ENCODE data around the gene ANKRD33.
A peak's percentile ranks its signal among the peaks of the same experiment; 100 is the strongest.

Gene ANKRD33

GRCh38 chr12:51850081-51850964, 37.6 kb upstream of the ANKRD33 start:
- Histone ChIP-seq H3K36me3 (replicated peaks) (no peaks in the 10 kb centered on the region), H3K4me3 (no peak overlapping the region), H3K27me3 (ENCODE audit: low read depth) (no peaks in the 10 kb centered on the region), H3K9me3 (no peaks in the 10 kb centered on the region), H3K4me1 (peaks cover 6% of the 10 kb centered on the region)
- DNase-seq (ENCODE audit: low spot score in 2 of 2), result no peak
- in situ Hi-C loops (cut with MboI; ENCODE audit: low sequenced_read_pairs), result no loop called here

GRCh38 chr12:51850965-51851299, 37.0 kb upstream of the ANKRD33 start:
- Histone ChIP-seq H3K4me1 (peaks cover 9% of the 10 kb centered on the region), H3K9me3 (no peaks in the 10 kb centered on the region), H3K36me3 (replicated peaks) (no peaks in the 10 kb centered on the region), H3K4me3 (no peak overlapping the region), H3K27me3 (ENCODE audit: low read depth) (no peaks in the 10 kb centered on the region)
- no peak for DNase-seq (ENCODE audit: low spot score in 2 of 2)
- in situ Hi-C loops (cut with MboI; ENCODE audit: low sequenced_read_pairs), result no loop called here

GRCh38 chr12:51851413-51852124, 36.3 kb upstream of the ANKRD33 start:
- no peaks in the 10 kb centered on the region for H3K27me3 ChIP-seq (ENCODE audit: low read depth)
- in situ Hi-C loops (cut with MboI; ENCODE audit: low sequenced_read_pairs), result no loop called here
- H3K4me1 ChIP-seq, result peaks cover 9% of the 10 kb centered on the region
- H3K36me3 ChIP-seq (replicated peaks), result no peaks in the 10 kb centered on the region
- no peaks in the 10 kb centered on the region for H3K9me3 ChIP-seq
- DNase-seq (ENCODE audit: low spot score in 2 of 2), result no peak
- no peak overlapping the region for H3K4me3 ChIP-seq

GRCh38 chr12:51852404-51853137, 35.3 kb upstream of the ANKRD33 start:
- Histone ChIP-seq H3K4me3 (no peak overlapping the region), H3K9me3 (no peaks in the 10 kb centered on the region), H3K27me3 (ENCODE audit: low read depth) (no peaks in the 10 kb centered on the region), H3K36me3 (replicated peaks) (no peaks in the 10 kb centered on the region), H3K4me1 (peaks cover 7% of the 10 kb centered on the region)
- in situ Hi-C loops (cut with MboI; ENCODE audit: low sequenced_read_pairs), result no loop called here
- DNase-seq (ENCODE audit: low spot score in 2 of 2), result no peak

GRCh38 chr12:51855586-51856428, 32.1 kb upstream of the ANKRD33 start:
- peak; percentile 14 to 64 for DNase-seq (ENCODE audit: low spot score in 2 of 2)
- H3K9me3 ChIP-seq, result no peaks in the 10 kb centered on the region
- H3K27me3 ChIP-seq (ENCODE audit: low read depth), result no peaks in the 10 kb centered on the region
- H3K4me1 ChIP-seq, result peaks cover 7% of the 10 kb centered on the region
- H3K4me3 ChIP-seq, result no peak overlapping the region
- no peaks in the 10 kb centered on the region for H3K36me3 ChIP-seq (replicated peaks)
- in situ Hi-C loops (cut with MboI; ENCODE audit: low sequenced_read_pairs), result no loop called here

- Histone ChIP-seq H3K4me3 (no peak overlapping the region), H3K27me3 (ENCODE audit: low read depth) (no peaks in the 10 kb centered on the region), H3K36me3 (replicated peaks) (no peaks in the 10 kb centered on the region), H3K9me3 (no peaks in the 10 kb centered on the region), H3K4me1 (peaks cover 14% of the 10 kb centered on the region)
- in situ Hi-C loops (cut with MboI; ENCODE audit: low sequenced_read_pairs), result no loop called here
- no peak for DNase-seq (ENCODE audit: low spot score in 2 of 2)
Measured at GRCh38 chr12:51860986-51861385, 26.9 kb upstream of the ANKRD33 start.

GRCh38 chr12:51862947-51863346, 25.0 kb upstream of the ANKRD33 start:
- H3K9me3 ChIP-seq, result no peaks in the 10 kb centered on the region
- no peaks in the 10 kb centered on the region for H3K27me3 ChIP-seq (ENCODE audit: low read depth)
- H3K4me3 ChIP-seq, result no peak overlapping the region
- H3K36me3 ChIP-seq (replicated peaks), result no peaks in the 10 kb centered on the region
- in situ Hi-C loops (cut with MboI; ENCODE audit: low sequenced_read_pairs), result no loop called here
- H3K4me1 ChIP-seq, result peaks cover 11% of the 10 kb centered on the region
- no peak for DNase-seq (ENCODE audit: low spot score in 2 of 2)

- Histone ChIP-seq H3K4me3 (no peak overlapping the region), H3K9me3 (no peaks in the 10 kb centered on the region), H3K36me3 (replicated peaks) (no peaks in the 10 kb centered on the region), H3K27me3 (ENCODE audit: low read depth) (no peaks in the 10 kb centered on the region), H3K4me1 (peaks cover 11% of the 10 kb centered on the region)
- in situ Hi-C loops (cut with MboI; ENCODE audit: low sequenced_read_pairs), result no loop called here
- DNase-seq (ENCODE audit: low spot score in 2 of 2), result no peak
Measured at GRCh38 chr12:51863363-51863932, 24.5 kb upstream of the ANKRD33 start.

- no peak for DNase-seq (ENCODE audit: low spot score in 2 of 2)
- H3K4me3 ChIP-seq, result no peak overlapping the region
Measured at GRCh38 chr12:51863933-51864832, 23.7 kb upstream of the ANKRD33 start.

GRCh38 chr12:51864833-51865670, 22.9 kb upstream of the ANKRD33 start:
- peak in 1 of 2 experiments; percentile 53 for DNase-seq (ENCODE audit: low spot score in 2 of 2)
- in situ Hi-C loops (cut with MboI; ENCODE audit: low sequenced_read_pairs), result no loop called here
- Histone ChIP-seq H3K4me3 (no peak overlapping the region), H3K27me3 (ENCODE audit: low read depth) (no peaks in the 10 kb centered on the region), H3K36me3 (replicated peaks) (no peaks in the 10 kb centered on the region), H3K9me3 (no peaks in the 10 kb centered on the region), H3K4me1 (peaks cover 22% of the 10 kb centered on the region)

More at GRCh38 chr12:51863933-51864832, 23.7 kb upstream of the ANKRD33 start:
- H3K4me1 ChIP-seq, result peaks cover 15% of the 10 kb centered on the region
- no peaks in the 10 kb centered on the region for H3K27me3 ChIP-seq (ENCODE audit: low read depth)
- no peaks in the 10 kb centered on the region for H3K9me3 ChIP-seq
- H3K36me3 ChIP-seq (replicated peaks), result no peaks in the 10 kb centered on the region
- in situ Hi-C loops (cut with MboI; ENCODE audit: low sequenced_read_pairs), result no loop called here

- H3K4me1 ChIP-seq, result peaks cover 22% of the 10 kb centered on the region
- no peak for DNase-seq (ENCODE audit: low spot score in 2 of 2)
- H3K36me3 ChIP-seq (replicated peaks), result no peaks in the 10 kb centered on the region
- H3K27me3 ChIP-seq (ENCODE audit: low read depth), result no peaks in the 10 kb centered on the region
- no peak overlapping the region for H3K4me3 ChIP-seq
- H3K9me3 ChIP-seq, result no peaks in the 10 kb centered on the region
- in situ Hi-C loops (cut with MboI; ENCODE audit: low sequenced_read_pairs), result no loop called here
Measured at GRCh38 chr12:51865757-51866270, 22.1 kb upstream of the ANKRD33 start.
